ENCODE results near the gene TRAF3IP3. TPM values are rescaled to one million over a fixed set of nuclear protein-coding genes. Genes with fewer than 3 reads are reported as not detected.

Gene TRAF3IP3
- total RNA-seq, 1 donor from 2014 or later = not detected

DNA sequence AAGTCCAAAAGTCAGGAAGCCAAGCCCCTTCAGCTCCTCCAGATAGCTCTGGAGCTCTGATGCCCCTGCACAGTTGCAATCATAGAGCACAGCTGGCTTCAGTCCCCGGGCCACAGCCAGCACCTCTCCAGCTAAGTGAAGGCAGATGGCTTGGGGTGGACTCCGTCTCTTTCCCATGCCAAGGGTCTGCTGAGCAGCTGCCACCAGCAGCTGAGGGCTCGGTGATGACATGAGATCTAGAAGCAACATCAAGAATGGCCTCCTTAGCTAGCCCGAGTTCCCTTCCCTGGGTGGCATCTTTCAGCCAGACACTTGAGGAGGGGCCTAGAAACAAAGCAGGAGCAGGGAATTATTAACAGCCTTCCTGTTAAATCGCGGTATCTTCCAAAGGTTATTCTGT is 27.5 kb downstream of the TRAF3IP3 start:
- Histone ChIP-seq H2AFZ (replicated peaks) (no peak overlapping the region), H3K9ac (peak overlapping the region; percentile 70)

GRCh38 chr1:209784265-209785169 is 28.7 kb downstream of the TRAF3IP3 start, which contains the start of gene C1orf74:
Gene C1orf74 (minus strand): TSS chr1:209784559. CDS start chr1:209783634, 925 bp downstream.
- H3K27me3 Mint-ChIP-seq (ENCODE audit: insufficient read depth, low read depth) = peaks cover 11% of the 10 kb centered on the region

More for the DNA sequence above, 27.5 kb downstream of the TRAF3IP3 start:
- no peak overlapping the region for H3K27ac ChIP-seq
- peaks cover 6% of the 10 kb centered on the region for H3K4me1 ChIP-seq
- peak overlapping the region; percentile 89 for H3K4me3 Mint-ChIP-seq
- peaks cover 7% of the 10 kb centered on the region for H3K27me3 Mint-ChIP-seq (ENCODE audit: insufficient read depth, low read depth)
- H3K4me2 ChIP-seq = peak overlapping the region; percentile 94
- no peak for DNase-seq (ENCODE audit: low spot score)
- H3K79me2 ChIP-seq (ENCODE audit: low read depth) = peaks cover 9% of the 10 kb centered on the region
- no peak for TF ChIP-seq EZH2phosphoT487 (IDR thresholded peaks at IDR 0.05)
- no peak for TF ChIP-seq EZH2 (IDR thresholded peaks at IDR 0.05)
- TF ChIP-seq, protein P1, sequence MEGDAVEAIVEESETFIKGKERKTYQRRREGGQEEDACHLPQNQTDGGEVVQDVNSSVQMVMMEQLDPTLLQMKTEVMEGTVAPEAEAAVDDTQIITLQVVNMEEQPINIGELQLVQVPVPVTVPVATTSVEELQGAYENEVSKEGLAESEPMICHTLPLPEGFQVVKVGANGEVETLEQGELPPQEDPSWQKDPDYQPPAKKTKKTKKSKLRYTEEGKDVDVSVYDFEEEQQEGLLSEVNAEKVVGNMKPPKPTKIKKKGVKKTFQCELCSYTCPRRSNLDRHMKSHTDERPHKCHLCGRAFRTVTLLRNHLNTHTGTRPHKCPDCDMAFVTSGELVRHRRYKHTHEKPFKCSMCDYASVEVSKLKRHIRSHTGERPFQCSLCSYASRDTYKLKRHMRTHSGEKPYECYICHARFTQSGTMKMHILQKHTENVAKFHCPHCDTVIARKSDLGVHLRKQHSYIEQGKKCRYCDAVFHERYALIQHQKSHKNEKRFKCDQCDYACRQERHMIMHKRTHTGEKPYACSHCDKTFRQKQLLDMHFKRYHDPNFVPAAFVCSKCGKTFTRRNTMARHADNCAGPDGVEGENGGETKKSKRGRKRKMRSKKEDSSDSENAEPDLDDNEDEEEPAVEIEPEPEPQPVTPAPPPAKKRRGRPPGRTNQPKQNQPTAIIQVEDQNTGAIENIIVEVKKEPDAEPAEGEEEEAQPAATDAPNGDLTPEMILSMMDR (IDR thresholded peaks at IDR 0.05) = no peak
- H4K20me1 ChIP-seq (ENCODE audit: low read depth) = no peaks in the 10 kb centered on the region
- H3K9me3 ChIP-seq (ENCODE audit: low read depth) = no peaks in the 10 kb centered on the region
- H3K36me3 Mint-ChIP-seq = peaks cover 2% of the 10 kb centered on the region
- peak overlapping the region; percentile 80 for H3K4me3 ChIP-seq
- H3F3A ChIP-seq (ENCODE audit: low read depth) = peaks cover 6% of the 10 kb centered on the region
- no peak overlapping the region for H3K27ac Mint-ChIP-seq
- peaks cover 31% of the 10 kb centered on the region for H3K27me3 ChIP-seq
- H3K36me3 ChIP-seq = no peaks in the 10 kb centered on the region
- H3K9me3 Mint-ChIP-seq = no peaks in the 10 kb centered on the region
- H3K4me1 Mint-ChIP-seq = peaks cover 9% of the 10 kb centered on the region

GRCh38 chr1:209785592-209785991 is 29.7 kb downstream of the TRAF3IP3 start:
- no peak overlapping the region for H3K27ac ChIP-seq
- no peak for DNase-seq (ENCODE audit: low spot score)
- H3K9ac ChIP-seq = no peak overlapping the region
- H2AFZ ChIP-seq (replicated peaks) = peak overlapping the region; percentile 66
- no peak overlapping the region for H3K4me2 ChIP-seq
- peaks cover 6% of the 10 kb centered on the region for H3F3A ChIP-seq (ENCODE audit: low read depth)
- no peaks in the 10 kb centered on the region for H3K9me3 ChIP-seq (ENCODE audit: low read depth)
- TF ChIP-seq EZH2phosphoT487 (IDR thresholded peaks at IDR 0.05) (no peak), EZH2 (IDR thresholded peaks at IDR 0.05) (no peak)
- TF ChIP-seq, protein P1 (IDR thresholded peaks at IDR 0.05) = no peak
- peaks cover 2% of the 10 kb centered on the region for H3K36me3 Mint-ChIP-seq
- H4K20me1 ChIP-seq (ENCODE audit: low read depth) = no peaks in the 10 kb centered on the region
- H3K4me1 Mint-ChIP-seq = peaks cover 9% of the 10 kb centered on the region
- no peak overlapping the region for H3K4me3 Mint-ChIP-seq
- H3K9me3 Mint-ChIP-seq = no peaks in the 10 kb centered on the region
- H3K4me3 ChIP-seq = no peak overlapping the region
- peaks cover 9% of the 10 kb centered on the region for H3K79me2 ChIP-seq (ENCODE audit: low read depth)
- H3K4me1 ChIP-seq = peaks cover 6% of the 10 kb centered on the region
- H3K27ac Mint-ChIP-seq = no peak overlapping the region
- H3K36me3 ChIP-seq = no peaks in the 10 kb centered on the region
- H3K27me3 Mint-ChIP-seq (ENCODE audit: insufficient read depth, low read depth) = peaks cover 12% of the 10 kb centered on the region
- peaks cover 39% of the 10 kb centered on the region for H3K27me3 ChIP-seq

More at GRCh38 chr1:209784265-209785169, 28.7 kb downstream of the TRAF3IP3 start, which contains the start of gene C1orf74:
- Histone ChIP-seq H3K36me3 (no peaks in the 10 kb centered on the region), H3F3A (ENCODE audit: low read depth) (peaks cover 6% of the 10 kb centered on the region), H3K9me3 (ENCODE audit: low read depth) (no peaks in the 10 kb centered on the region), H3K27me3 (peaks cover 38% of the 10 kb centered on the region), H3K4me1 (peaks cover 6% of the 10 kb centered on the region), H4K20me1 (ENCODE audit: low read depth) (no peaks in the 10 kb centered on the region), H3K79me2 (ENCODE audit: low read depth) (peaks cover 9% of the 10 kb centered on the region), H3K9ac (peak within 1 kb of the TSS; percentile 70), H3K4me2 (peak within 1 kb of the TSS; percentile 94), H2AFZ (replicated peaks) (peak within 1 kb of the TSS; percentile 66), H3K27ac (no peak within 1 kb of the TSS), H3K4me3 (peak within 1 kb of the TSS; percentile 80)
- Mint-ChIP-seq H3K36me3 (peaks cover 2% of the 10 kb centered on the region), H3K27ac (peak within 1 kb of the TSS; percentile 48), H3K4me3 (peak within 1 kb of the TSS; percentile 89), H3K9me3 (no peaks in the 10 kb centered on the region), H3K4me1 (peaks cover 9% of the 10 kb centered on the region)
- DNase-seq (ENCODE audit: low spot score) = peak; percentile 99
- TF ChIP-seq, protein P1 (IDR thresholded peaks at IDR 0.05) = no peak
- TF ChIP-seq EZH2 (IDR thresholded peaks at IDR 0.05) (no peak), EZH2phosphoT487 (IDR thresholded peaks at IDR 0.05) (peak; percentile 35)

All from neural progenitor cell (in vitro differentiated cells).